ENCODE data around the gene SDSL. TPM values are rescaled to one million over a fixed set of nuclear protein-coding genes. Genes with fewer than 3 reads are reported as not detected.
A peak's percentile ranks its signal among the peaks of the same experiment; 100 is the strongest.

The SDSL gene
- total RNA-seq = 1 to 10 TPM in 2 of 4 donors, under 1 TPM in 1, not detected in 1; 0.46 to 1.8 (median 1.4) TPM

GRCh38 chr12:113422030-113422885, at the start of gene SDSL:
Gene SDSL, plus strand, starts transcription at chr12:113422380. Its CDS starts 5,603 bp downstream, at chr12:113427983.
- no peak within 1 kb of the TSS for H3K4me3 ChIP-seq (ENCODE audit: low read depth, poor library complexity, severe bottlenecking)
- 9 to 17% methylated on average over 13 of the region's 13 CpGs for WGBS, 2 donors
- peak; percentile 62 to 91 for DNase-seq (ENCODE audit: low spot score in 2 of 2)
- TF ChIP-seq CTCF (IDR thresholded peaks at IDR 0.05) (no peak), POLR2A (IDR thresholded peaks at IDR 0.05) (no peak)
- intact Hi-C loops (cut with DNase I; ENCODE audit: low total_unique reads) = loop anchor here (10.0 kb wide), 1 partner anchor 217 kb away; no protein-coding TSS in a partner anchor

GRCh38 chr12:113373440-113373839, 48.7 kb upstream of the SDSL start:
- no peak for DNase-seq (ENCODE audit: low spot score in 2 of 2)
- H3K4me3 ChIP-seq (ENCODE audit: low read depth, poor library complexity, severe bottlenecking) = no peak overlapping the region
- 97 to 99% methylated on average over 3 of the region's 3 CpGs for WGBS, 2 donors
- intact Hi-C loops (cut with DNase I; ENCODE audit: low total_unique reads) = no loop called here
- TF ChIP-seq CTCF (IDR thresholded peaks at IDR 0.05) = no peak
- TF ChIP-seq POLR2A (IDR thresholded peaks at IDR 0.05) = no peak

GRCh38 chr12:113373969-113374368, 48.2 kb upstream of the SDSL start:
- 79 to 88% methylated on average over 3 of the region's 3 CpGs for WGBS, 2 donors
- TF ChIP-seq POLR2A (IDR thresholded peaks at IDR 0.05) (no peak), CTCF (IDR thresholded peaks at IDR 0.05) (no peak)
- no peak for DNase-seq (ENCODE audit: low spot score in 2 of 2)
- intact Hi-C loops (cut with DNase I; ENCODE audit: low total_unique reads) = no loop called here
- no peak overlapping the region for H3K4me3 ChIP-seq (ENCODE audit: low read depth, poor library complexity, severe bottlenecking)

GRCh38 chr12:113374823-113375428, 47.3 kb upstream of the SDSL start:
- no peak for DNase-seq (ENCODE audit: low spot score in 2 of 2)
- whole genome bisulfite sequencing, 2 donors = 73 to 87% methylated on average over 4 of the region's 4 CpGs
- no peak for TF ChIP-seq CTCF (IDR thresholded peaks at IDR 0.05)
- no peak for TF ChIP-seq POLR2A (IDR thresholded peaks at IDR 0.05)
- intact Hi-C loops (cut with DNase I; ENCODE audit: low total_unique reads) = no loop called here
- H3K4me3 ChIP-seq (ENCODE audit: low read depth, poor library complexity, severe bottlenecking) = no peak overlapping the region

DNA sequence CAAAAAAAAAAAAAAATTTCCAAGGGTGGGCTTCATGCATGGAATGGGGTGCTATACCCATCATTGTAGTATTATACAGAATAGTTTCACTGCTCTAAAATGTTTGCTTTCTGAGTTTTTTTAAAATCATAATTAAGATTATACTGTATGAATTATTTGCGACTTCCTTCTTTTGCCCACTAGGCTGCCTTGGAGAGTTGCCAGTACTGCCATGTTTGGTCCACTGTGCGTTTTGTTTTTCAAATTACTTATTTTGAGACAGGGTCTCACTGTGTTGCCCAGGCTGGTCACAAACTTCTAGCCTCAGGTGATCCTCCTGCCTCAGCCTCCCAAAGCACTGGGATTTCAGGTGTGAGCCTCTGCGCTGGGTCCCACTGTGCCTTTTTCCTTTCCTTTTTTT, 43.9 kb upstream of the SDSL start:
- intact Hi-C loops (cut with DNase I; ENCODE audit: low total_unique reads) = no loop called here
- no peak for TF ChIP-seq POLR2A (IDR thresholded peaks at IDR 0.05)
- no peak for TF ChIP-seq CTCF (IDR thresholded peaks at IDR 0.05)
- no peak overlapping the region for H3K4me3 ChIP-seq (ENCODE audit: low read depth, poor library complexity, severe bottlenecking)
- WGBS, 2 donors = 84 to 92% methylated on average over 3 of the region's 3 CpGs
- DNase-seq (ENCODE audit: low spot score in 2 of 2) = no peak
